ENCODE results near the gene HIP1R. TPM values are rescaled to one million over a fixed set of nuclear protein-coding genes. Genes with fewer than 3 reads are reported as not detected.
A peak's percentile ranks its signal among the peaks of the same experiment; 100 is the strongest.

HIP1R gene
- total RNA-seq, 4 donors from 2014 or later = 27.3 to 46.3 (median 44.8) TPM

- DNase-seq = no peak
- no peak overlapping the region for H3K27ac ChIP-seq
These were observed 24.2 kb downstream of the HIP1R start for GRCh38 chr12:122859303-122860039.

GRCh38 chr12:122860040-122860853 lies 25.0 kb downstream of the HIP1R start:
- TF ChIP-seq, protein P1, sequence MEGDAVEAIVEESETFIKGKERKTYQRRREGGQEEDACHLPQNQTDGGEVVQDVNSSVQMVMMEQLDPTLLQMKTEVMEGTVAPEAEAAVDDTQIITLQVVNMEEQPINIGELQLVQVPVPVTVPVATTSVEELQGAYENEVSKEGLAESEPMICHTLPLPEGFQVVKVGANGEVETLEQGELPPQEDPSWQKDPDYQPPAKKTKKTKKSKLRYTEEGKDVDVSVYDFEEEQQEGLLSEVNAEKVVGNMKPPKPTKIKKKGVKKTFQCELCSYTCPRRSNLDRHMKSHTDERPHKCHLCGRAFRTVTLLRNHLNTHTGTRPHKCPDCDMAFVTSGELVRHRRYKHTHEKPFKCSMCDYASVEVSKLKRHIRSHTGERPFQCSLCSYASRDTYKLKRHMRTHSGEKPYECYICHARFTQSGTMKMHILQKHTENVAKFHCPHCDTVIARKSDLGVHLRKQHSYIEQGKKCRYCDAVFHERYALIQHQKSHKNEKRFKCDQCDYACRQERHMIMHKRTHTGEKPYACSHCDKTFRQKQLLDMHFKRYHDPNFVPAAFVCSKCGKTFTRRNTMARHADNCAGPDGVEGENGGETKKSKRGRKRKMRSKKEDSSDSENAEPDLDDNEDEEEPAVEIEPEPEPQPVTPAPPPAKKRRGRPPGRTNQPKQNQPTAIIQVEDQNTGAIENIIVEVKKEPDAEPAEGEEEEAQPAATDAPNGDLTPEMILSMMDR (IDR thresholded peaks at IDR 0.05) = peak; percentile 94 to 98 (median 96)
- no peak for TF ChIP-seq POLR2A (IDR thresholded peaks at IDR 0.05)
- Histone ChIP-seq H3K27me3 (no peaks in the 10 kb centered on the region), H3K4me1 (peaks cover 5 to 48% (median 27%) of the 10 kb centered on the region in 3 donors), H3K4me3 (no peak overlapping the region), H3K36me3 (peaks cover 5 to 82% (median 14%) of the 10 kb centered on the region in 3 donors), H3K27ac (peak overlapping the region; percentile 3 to 72 (median 44)), H3K9me3 (no peaks in the 10 kb centered on the region)
- intact Hi-C loops (cut with DNase I) = loop anchor here (2.0 kb wide), 1 partner anchor 93 kb away; no protein-coding TSS in a partner anchor
- 42 to 60% methylated on average over 1 to 6 of the region's 28 CpGs for WGBS, 2 donors
- DNase-seq = no peak

More at GRCh38 chr12:122859303-122860039, 24.2 kb downstream of the HIP1R start:
- TF ChIP-seq, protein P1 (IDR thresholded peaks at IDR 0.05) = no peak
- TF ChIP-seq POLR2A (IDR thresholded peaks at IDR 0.05) = no peak
- H3K36me3 ChIP-seq = peaks cover 5 to 82% (median 14%) of the 10 kb centered on the region in 3 donors
- 92% methylated on average over 5 of the region's 26 CpGs; no CpG with 5 or more reads in 1 of the 2 donors for WGBS, 2 donors
- no peak overlapping the region for H3K4me3 ChIP-seq
- H3K9me3 ChIP-seq = no peaks in the 10 kb centered on the region
- intact Hi-C loops (cut with DNase I) = loop anchor here (2.0 kb wide), 1 partner anchor 93 kb away; no protein-coding TSS in a partner anchor
- H3K4me1 ChIP-seq = peaks cover 5 to 46% (median 27%) of the 10 kb centered on the region in 3 donors
- H3K27me3 ChIP-seq = no peaks in the 10 kb centered on the region

- H3K27me3 ChIP-seq = no peaks in the 10 kb centered on the region
- 75% methylated on average over 15 of the region's 23 CpGs; no CpG with 5 or more reads in 1 of the 2 donors for WGBS, 2 donors
- H3K4me1 ChIP-seq = peaks cover 5 to 48% (median 27%) of the 10 kb centered on the region in 3 donors
- peaks cover 5 to 82% (median 9%) of the 10 kb centered on the region in 3 donors for H3K36me3 ChIP-seq
- H3K27ac ChIP-seq = peak overlapping the region; percentile 3 to 72 (median 49)
- DNase-seq = no peak
- intact Hi-C loops (cut with DNase I) = loop anchor here (2.0 kb wide), 1 partner anchor 92 kb away; no protein-coding TSS in a partner anchor
- no peak overlapping the region for H3K4me3 ChIP-seq
- no peaks in the 10 kb centered on the region for H3K9me3 ChIP-seq
- TF ChIP-seq, protein P1 (IDR thresholded peaks at IDR 0.05) = no peak
- TF ChIP-seq POLR2A (IDR thresholded peaks at IDR 0.05) = no peak
These were observed 25.8 kb downstream of the HIP1R start for GRCh38 chr12:122860854-122861586.

DNA sequence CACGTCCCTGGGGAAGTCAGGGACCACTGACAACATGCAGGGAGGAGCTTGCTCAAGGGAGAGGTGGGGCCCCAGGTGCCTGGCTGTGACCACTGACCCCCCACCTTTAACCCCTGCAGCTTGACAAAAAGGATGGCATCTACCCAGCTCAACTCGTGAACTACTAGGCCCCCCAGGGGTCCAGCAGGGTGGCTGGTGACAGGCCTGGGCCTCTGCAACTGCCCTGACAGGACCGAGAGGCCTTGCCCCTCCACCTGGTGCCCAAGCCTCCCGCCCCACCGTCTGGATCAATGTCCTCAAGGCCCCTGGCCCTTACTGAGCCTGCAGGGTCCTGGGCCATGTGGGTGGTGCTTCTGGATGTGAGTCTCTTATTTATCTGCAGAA lies 26.3 kb downstream of the HIP1R start:
- no peaks in the 10 kb centered on the region for H3K27me3 ChIP-seq
- H3K4me3 ChIP-seq = no peak overlapping the region
- DNase-seq = no peak
- peaks cover 5 to 48% (median 27%) of the 10 kb centered on the region in 3 donors for H3K4me1 ChIP-seq
- peak overlapping the region in 3 of 4 donors; percentile 44 to 72 (median 55) for H3K27ac ChIP-seq
- no peak for TF ChIP-seq POLR2A (IDR thresholded peaks at IDR 0.05)
- TF ChIP-seq, protein P1 (IDR thresholded peaks at IDR 0.05) = no peak
- intact Hi-C loops (cut with DNase I) = loop anchor here (2.0 kb wide), 1 partner anchor 91 kb away; no protein-coding TSS in a partner anchor
- 61% methylated on average over 4 of the region's 5 CpGs; no CpG with 5 or more reads in 1 of the 2 donors for WGBS, 2 donors
- no peaks in the 10 kb centered on the region for H3K9me3 ChIP-seq
- peaks cover 5 to 82% (median 9%) of the 10 kb centered on the region in 3 donors for H3K36me3 ChIP-seq

All from esophagus squamous epithelium (tissue), 5 donors.